Esophagus muscularis mucosa (tissue), 4 donors: ENCODE results near the gene FRMD4A.

Experiments
- EP300 ChIP-seq: sonication (generic); formaldehyde crosslinking; IDR thresholded peaks from one replicate; pipeline ENCODE4 v1.6.1; 2017; ENCODE audit warnings: antibody characterized with exemption
- POLR2A ChIP-seq: fragments of 450-650 bp; IDR thresholded peaks from one replicate; pipeline ENCODE4 v1.6.1; 2017; ENCODE audit warnings: antibody characterized with exemption, moderate library complexity, mild to moderate bottlenecking, low read depth
- TF ChIP-seq, protein P1 (sequence below), 3 experiments: fragments of 200-600 bp in 2 of 3; fragments of 450-650 bp in 1 of 3; sonication (generic) in 2 of 3; IDR thresholded peaks; one replicate each; pipeline ENCODE4 v1.5.1; 2017 to 2019; ENCODE audit warnings: antibody characterized with exemption in 3 of 3, mild to moderate bottlenecking in 2 of 3, moderate library complexity in 1 of 3

DNA sequence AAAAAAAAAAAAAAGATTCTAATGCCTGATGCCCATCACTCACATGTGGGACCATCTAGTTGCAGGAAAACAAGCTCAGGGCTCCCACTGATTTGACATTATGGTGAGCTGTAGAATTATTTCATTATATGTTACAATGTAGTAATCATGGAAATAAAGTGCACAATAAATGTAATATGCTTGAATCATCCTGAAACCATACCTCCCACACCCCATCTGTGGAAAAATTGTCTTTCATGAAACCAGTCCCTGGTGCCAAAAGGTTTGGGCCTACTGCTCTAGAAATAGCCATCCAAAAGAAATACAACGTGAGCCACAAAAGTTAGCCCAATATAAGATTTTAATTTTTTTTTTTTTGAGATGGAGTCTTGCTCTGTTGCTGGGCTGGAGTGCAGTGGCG lies 478.8 kb downstream of the FRMD4A start:
- TF ChIP-seq, protein P1, sequence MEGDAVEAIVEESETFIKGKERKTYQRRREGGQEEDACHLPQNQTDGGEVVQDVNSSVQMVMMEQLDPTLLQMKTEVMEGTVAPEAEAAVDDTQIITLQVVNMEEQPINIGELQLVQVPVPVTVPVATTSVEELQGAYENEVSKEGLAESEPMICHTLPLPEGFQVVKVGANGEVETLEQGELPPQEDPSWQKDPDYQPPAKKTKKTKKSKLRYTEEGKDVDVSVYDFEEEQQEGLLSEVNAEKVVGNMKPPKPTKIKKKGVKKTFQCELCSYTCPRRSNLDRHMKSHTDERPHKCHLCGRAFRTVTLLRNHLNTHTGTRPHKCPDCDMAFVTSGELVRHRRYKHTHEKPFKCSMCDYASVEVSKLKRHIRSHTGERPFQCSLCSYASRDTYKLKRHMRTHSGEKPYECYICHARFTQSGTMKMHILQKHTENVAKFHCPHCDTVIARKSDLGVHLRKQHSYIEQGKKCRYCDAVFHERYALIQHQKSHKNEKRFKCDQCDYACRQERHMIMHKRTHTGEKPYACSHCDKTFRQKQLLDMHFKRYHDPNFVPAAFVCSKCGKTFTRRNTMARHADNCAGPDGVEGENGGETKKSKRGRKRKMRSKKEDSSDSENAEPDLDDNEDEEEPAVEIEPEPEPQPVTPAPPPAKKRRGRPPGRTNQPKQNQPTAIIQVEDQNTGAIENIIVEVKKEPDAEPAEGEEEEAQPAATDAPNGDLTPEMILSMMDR (IDR thresholded peaks at IDR 0.05) = no peak
- TF ChIP-seq POLR2A (no peak), EP300 (no peak)
